ENCODE measurements around the gene OCRL. TPM values are rescaled to one million over a fixed set of nuclear protein-coding genes. Genes with fewer than 3 reads are reported as not detected.

The OCRL gene
- total RNA-seq, 1 donor from 2014 or later, result 10.2 TPM

DNA sequence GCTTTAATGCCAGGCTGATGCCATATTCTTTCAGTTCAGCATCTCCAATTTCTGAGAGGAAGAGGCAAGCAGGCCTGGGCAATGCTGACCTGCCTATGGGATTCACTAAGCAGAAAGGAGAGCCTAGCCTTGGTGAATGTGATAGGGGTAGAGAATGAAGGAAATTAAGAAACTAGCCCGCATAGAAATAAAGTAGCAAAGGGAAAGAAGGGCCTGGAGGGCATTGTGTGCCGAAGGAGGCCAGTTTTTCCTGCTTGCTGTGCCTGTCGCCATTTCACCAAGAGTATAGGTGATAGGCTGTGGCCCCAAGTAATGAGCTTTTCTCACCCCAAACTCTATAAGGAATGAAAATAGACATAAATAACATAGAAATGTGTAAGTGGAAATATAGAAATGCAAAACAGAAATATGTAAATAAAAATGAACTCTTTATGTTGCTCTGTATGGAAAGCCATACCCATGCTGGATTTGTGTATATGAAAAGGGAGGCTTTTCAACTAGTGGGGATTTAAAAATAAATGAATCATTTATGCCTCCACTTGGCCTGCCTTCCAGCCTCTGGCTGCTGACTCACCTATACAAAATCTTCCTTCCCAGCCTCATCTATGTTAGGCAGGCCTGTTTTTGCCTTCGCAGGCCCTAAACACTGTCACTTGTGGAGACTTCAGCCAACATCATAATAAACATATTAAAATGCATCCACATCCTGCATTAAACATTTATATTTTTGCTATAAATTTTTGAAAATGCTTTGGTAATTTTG is 5.1 kb upstream of the OCRL start:
- Histone ChIP-seq H3K4me3 (no peak overlapping the region), H3K4me1 (no peaks in the 10 kb centered on the region), H3K36me3 (no peaks in the 10 kb centered on the region), H3K27ac (replicated peaks) (no peak overlapping the region), H3K9me3 (replicated peaks) (no peaks in the 10 kb centered on the region), H3K27me3 (ENCODE audit: low read depth) (no peaks in the 10 kb centered on the region)
- intact Hi-C loops (cut with micrococcal nuclease), result no loop called here
- no peak for DNase-seq
- TF ChIP-seq, protein P1, sequence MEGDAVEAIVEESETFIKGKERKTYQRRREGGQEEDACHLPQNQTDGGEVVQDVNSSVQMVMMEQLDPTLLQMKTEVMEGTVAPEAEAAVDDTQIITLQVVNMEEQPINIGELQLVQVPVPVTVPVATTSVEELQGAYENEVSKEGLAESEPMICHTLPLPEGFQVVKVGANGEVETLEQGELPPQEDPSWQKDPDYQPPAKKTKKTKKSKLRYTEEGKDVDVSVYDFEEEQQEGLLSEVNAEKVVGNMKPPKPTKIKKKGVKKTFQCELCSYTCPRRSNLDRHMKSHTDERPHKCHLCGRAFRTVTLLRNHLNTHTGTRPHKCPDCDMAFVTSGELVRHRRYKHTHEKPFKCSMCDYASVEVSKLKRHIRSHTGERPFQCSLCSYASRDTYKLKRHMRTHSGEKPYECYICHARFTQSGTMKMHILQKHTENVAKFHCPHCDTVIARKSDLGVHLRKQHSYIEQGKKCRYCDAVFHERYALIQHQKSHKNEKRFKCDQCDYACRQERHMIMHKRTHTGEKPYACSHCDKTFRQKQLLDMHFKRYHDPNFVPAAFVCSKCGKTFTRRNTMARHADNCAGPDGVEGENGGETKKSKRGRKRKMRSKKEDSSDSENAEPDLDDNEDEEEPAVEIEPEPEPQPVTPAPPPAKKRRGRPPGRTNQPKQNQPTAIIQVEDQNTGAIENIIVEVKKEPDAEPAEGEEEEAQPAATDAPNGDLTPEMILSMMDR (IDR thresholded peaks at IDR 0.05; ENCODE audit: borderline replicate concordance), result no peak

DNA sequence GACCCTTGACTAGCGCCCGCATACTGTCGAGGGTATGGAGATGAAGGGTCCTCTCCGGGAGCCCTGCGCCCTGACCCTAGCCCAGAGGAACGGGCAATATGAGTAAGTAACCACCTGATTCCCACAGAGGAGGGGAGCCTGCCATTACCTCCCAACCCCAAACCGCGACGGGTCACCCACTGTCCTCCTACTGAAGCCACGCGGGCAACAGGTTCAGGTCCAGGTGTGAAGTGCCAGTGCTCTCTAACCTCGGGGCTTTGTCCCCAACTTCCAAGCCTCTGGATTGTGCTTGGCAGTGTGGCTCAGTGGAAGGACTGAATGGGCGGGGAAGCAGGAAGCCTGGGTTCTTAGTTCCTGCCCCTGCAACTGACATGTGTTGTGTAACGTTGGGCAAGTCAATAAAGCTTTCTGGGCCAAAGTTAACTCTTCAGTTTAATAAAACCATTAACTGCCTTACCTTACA is 694 bp downstream of the OCRL start:
- intact Hi-C loops (cut with micrococcal nuclease), result no loop called here
- peak overlapping the region; percentile 74 for H3K4me3 ChIP-seq
- no peaks in the 10 kb centered on the region for H3K36me3 ChIP-seq
- H3K4me1 ChIP-seq, result peaks cover 14% of the 10 kb centered on the region
- TF ChIP-seq, protein P1 (IDR thresholded peaks at IDR 0.05; ENCODE audit: borderline replicate concordance), result no peak
- no peaks in the 10 kb centered on the region for H3K27me3 ChIP-seq (ENCODE audit: low read depth)
- H3K9me3 ChIP-seq (replicated peaks), result no peaks in the 10 kb centered on the region
- peak; percentile 13 for DNase-seq
- peak overlapping the region; percentile 82 for H3K27ac ChIP-seq (replicated peaks)

DNA sequence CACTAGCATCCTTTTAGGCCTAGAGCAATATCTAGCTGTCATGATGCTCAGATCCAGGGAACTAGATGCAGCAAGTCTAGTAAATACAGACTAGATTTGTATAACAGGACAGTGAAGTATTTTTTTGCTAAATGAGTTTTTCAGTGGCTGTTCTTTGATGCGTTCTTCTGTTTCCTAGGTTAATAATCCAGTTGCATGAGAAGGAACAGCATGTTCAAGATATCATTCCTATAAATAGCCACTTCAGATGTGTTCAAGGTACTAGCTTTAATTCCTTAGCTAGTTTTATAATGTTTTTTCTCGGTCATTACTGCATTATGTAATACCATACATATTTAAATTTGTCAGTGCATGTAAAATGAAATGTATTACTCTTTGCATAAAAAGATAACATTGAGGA is 4.7 kb downstream of the OCRL start:
- Histone ChIP-seq H3K27me3 (ENCODE audit: low read depth) (no peaks in the 10 kb centered on the region), H3K4me1 (peaks cover 14% of the 10 kb centered on the region), H3K9me3 (replicated peaks) (no peaks in the 10 kb centered on the region), H3K36me3 (peaks cover 12% of the 10 kb centered on the region), H3K27ac (replicated peaks) (peak overlapping the region; percentile 50), H3K4me3 (no peak overlapping the region)
- no peak for DNase-seq
- intact Hi-C loops (cut with micrococcal nuclease), result no loop called here
- TF ChIP-seq, protein P1 (IDR thresholded peaks at IDR 0.05; ENCODE audit: borderline replicate concordance), result no peak

DNA sequence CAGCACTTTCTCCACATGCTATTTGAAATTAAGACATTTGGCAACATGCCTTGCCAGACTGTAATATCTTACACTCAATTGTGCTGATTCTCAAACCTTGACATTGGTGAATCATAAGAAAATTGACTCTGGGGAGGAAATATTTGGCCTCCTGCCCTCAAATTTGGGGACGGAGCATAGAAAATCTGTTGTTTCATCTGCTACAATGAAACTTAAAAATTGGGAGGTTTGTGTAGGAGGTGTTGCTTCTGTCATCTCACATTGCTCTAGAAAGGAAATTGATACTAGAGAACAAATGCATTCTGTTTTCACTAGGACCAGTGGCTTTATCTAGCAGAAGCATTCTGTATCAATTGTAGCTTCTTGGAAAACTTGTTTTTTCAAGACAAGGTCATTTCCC is 5.3 kb downstream of the OCRL start:
- H3K9me3 ChIP-seq (replicated peaks), result no peaks in the 10 kb centered on the region
- intact Hi-C loops (cut with micrococcal nuclease), result no loop called here
- DNase-seq, result no peak

DNA sequence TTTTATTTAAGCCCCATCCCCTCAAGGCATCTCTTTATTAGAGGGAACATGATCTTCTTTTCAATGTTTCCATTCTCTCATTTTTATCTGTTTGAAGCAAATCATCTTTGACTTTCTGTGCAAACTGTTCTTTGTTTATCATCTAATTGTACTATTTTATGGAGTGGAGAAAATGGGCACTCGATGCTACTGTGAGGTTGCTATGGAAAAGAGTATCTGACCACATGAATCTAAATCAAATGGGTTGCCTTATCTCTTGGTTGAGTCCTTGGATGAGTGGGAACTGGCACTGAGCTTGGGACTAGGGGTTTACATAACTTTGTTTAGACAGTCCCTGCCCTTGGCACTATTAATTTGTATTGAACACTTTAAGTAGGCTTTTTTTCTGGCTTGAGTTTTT is 9.1 kb downstream of the OCRL start:
- H3K9me3 ChIP-seq (replicated peaks), result no peaks in the 10 kb centered on the region
- TF ChIP-seq, protein P1 (IDR thresholded peaks at IDR 0.05; ENCODE audit: borderline replicate concordance), result no peak
- H3K27ac ChIP-seq (replicated peaks), result no peak overlapping the region
- DNase-seq, result no peak
- no peak overlapping the region for H3K4me3 ChIP-seq
- peaks cover 5% of the 10 kb centered on the region for H3K4me1 ChIP-seq
- intact Hi-C loops (cut with micrococcal nuclease), result no loop called here
- no peaks in the 10 kb centered on the region for H3K27me3 ChIP-seq (ENCODE audit: low read depth)
- peaks cover 12% of the 10 kb centered on the region for H3K36me3 ChIP-seq

More for the DNA sequence above, 5.3 kb downstream of the OCRL start:
- peak overlapping the region; percentile 50 for H3K27ac ChIP-seq (replicated peaks)
- peaks cover 12% of the 10 kb centered on the region for H3K36me3 ChIP-seq
- TF ChIP-seq, protein P1 (IDR thresholded peaks at IDR 0.05; ENCODE audit: borderline replicate concordance), result no peak
- no peaks in the 10 kb centered on the region for H3K27me3 ChIP-seq (ENCODE audit: low read depth)
- H3K4me1 ChIP-seq, result peaks cover 14% of the 10 kb centered on the region
- H3K4me3 ChIP-seq, result no peak overlapping the region

All from left ventricle myocardium inferior (tissue), 1 donor.